ENCODE results near the gene NRG3. TPM values are rescaled to one million over a fixed set of nuclear protein-coding genes. Genes with fewer than 3 reads are reported as not detected.
A peak's percentile ranks its signal among the peaks of the same experiment; 100 is the strongest.

The NRG3 gene
- total RNA-seq, 1 donor from 2014 or later, result 8.2 TPM

GRCh38 chr10:82072124-82072523 lies 197.1 kb downstream of the NRG3 start:
- TF ChIP-seq CTCF (IDR thresholded peaks at IDR 0.05; ENCODE audit: unreplicated experiment), result no peak
- Mint-ChIP-seq H3K9me3 (ENCODE audit: unreplicated experiment) (no peaks in the 10 kb centered on the region), H3K4me1 (ENCODE audit: unreplicated experiment) (no peaks in the 10 kb centered on the region), H3K36me3 (ENCODE audit: low read depth, unreplicated experiment) (no peaks in the 10 kb centered on the region), H3K27ac (ENCODE audit: unreplicated experiment) (no peak overlapping the region), H3K4me3 (ENCODE audit: unreplicated experiment) (no peak overlapping the region), H3K27me3 (ENCODE audit: unreplicated experiment) (no peaks in the 10 kb centered on the region)
- no peak for DNase-seq (ENCODE audit: low spot score)

GRCh38 chr10:82075605-82076004 lies 200.6 kb downstream of the NRG3 start:
- H3K36me3 Mint-ChIP-seq (ENCODE audit: low read depth, unreplicated experiment), result no peaks in the 10 kb centered on the region
- no peak overlapping the region for H3K4me3 Mint-ChIP-seq (ENCODE audit: unreplicated experiment)
- H3K27me3 Mint-ChIP-seq (ENCODE audit: unreplicated experiment), result no peaks in the 10 kb centered on the region
- no peaks in the 10 kb centered on the region for H3K4me1 Mint-ChIP-seq (ENCODE audit: unreplicated experiment)
- no peak overlapping the region for H3K27ac Mint-ChIP-seq (ENCODE audit: unreplicated experiment)
- no peak for DNase-seq (ENCODE audit: low spot score)
- TF ChIP-seq CTCF (IDR thresholded peaks at IDR 0.05; ENCODE audit: unreplicated experiment), result no peak
- no peaks in the 10 kb centered on the region for H3K9me3 Mint-ChIP-seq (ENCODE audit: unreplicated experiment)

GRCh38 chr10:82084496-82084895 lies 209.5 kb downstream of the NRG3 start:
- Mint-ChIP-seq H3K4me3 (ENCODE audit: unreplicated experiment) (no peak overlapping the region), H3K27ac (ENCODE audit: unreplicated experiment) (no peak overlapping the region), H3K36me3 (ENCODE audit: low read depth, unreplicated experiment) (no peaks in the 10 kb centered on the region), H3K9me3 (ENCODE audit: unreplicated experiment) (no peaks in the 10 kb centered on the region), H3K4me1 (ENCODE audit: unreplicated experiment) (no peaks in the 10 kb centered on the region), H3K27me3 (ENCODE audit: unreplicated experiment) (no peaks in the 10 kb centered on the region)
- DNase-seq (ENCODE audit: low spot score), result no peak
- no peak for TF ChIP-seq CTCF (IDR thresholded peaks at IDR 0.05; ENCODE audit: unreplicated experiment)

GRCh38 chr10:82084904-82085303 lies 209.9 kb downstream of the NRG3 start:
- Mint-ChIP-seq H3K36me3 (ENCODE audit: low read depth, unreplicated experiment) (no peaks in the 10 kb centered on the region), H3K4me1 (ENCODE audit: unreplicated experiment) (no peaks in the 10 kb centered on the region), H3K27ac (ENCODE audit: unreplicated experiment) (no peak overlapping the region), H3K9me3 (ENCODE audit: unreplicated experiment) (no peaks in the 10 kb centered on the region), H3K4me3 (ENCODE audit: unreplicated experiment) (no peak overlapping the region), H3K27me3 (ENCODE audit: unreplicated experiment) (no peaks in the 10 kb centered on the region)
- DNase-seq (ENCODE audit: low spot score), result no peak
- peak; percentile 14 for TF ChIP-seq CTCF (IDR thresholded peaks at IDR 0.05; ENCODE audit: unreplicated experiment)

- Mint-ChIP-seq H3K4me3 (ENCODE audit: unreplicated experiment) (no peak overlapping the region), H3K9me3 (ENCODE audit: unreplicated experiment) (no peaks in the 10 kb centered on the region), H3K27me3 (ENCODE audit: unreplicated experiment) (no peaks in the 10 kb centered on the region), H3K36me3 (ENCODE audit: low read depth, unreplicated experiment) (no peaks in the 10 kb centered on the region), H3K27ac (ENCODE audit: unreplicated experiment) (no peak overlapping the region), H3K4me1 (ENCODE audit: unreplicated experiment) (no peaks in the 10 kb centered on the region)
- DNase-seq (ENCODE audit: low spot score), result peak; percentile 7
- TF ChIP-seq CTCF (IDR thresholded peaks at IDR 0.05; ENCODE audit: unreplicated experiment), result no peak
These were observed 214.3 kb downstream of the NRG3 start for GRCh38 chr10:82089327-82089726.
